Renal pelvis (tissue), 4 donors: ENCODE data around the gene ARFGAP1. TPM values are rescaled to one million over a fixed set of nuclear protein-coding genes. Genes with fewer than 3 reads are reported as not detected.

Experiments
- DNase-seq: peaks from one replicate; pipeline ENCODE4 v3.0.0-alpha.2; 2013
- polyA plus RNA-seq, 3 donors: library from polyadenylated mRNA; unstranded; fragments of 120-200 nt; gene quantifications; one replicate each; pipeline ENCODE4 v1.2.1, GENCODE V29; 2013; ENCODE audit not compliant: insufficient read length in 3 of 3

ARFGAP1 gene
- polyA plus RNA-seq, 3 donors, result 72.4 to 83.1 (median 77.7) TPM

DNA sequence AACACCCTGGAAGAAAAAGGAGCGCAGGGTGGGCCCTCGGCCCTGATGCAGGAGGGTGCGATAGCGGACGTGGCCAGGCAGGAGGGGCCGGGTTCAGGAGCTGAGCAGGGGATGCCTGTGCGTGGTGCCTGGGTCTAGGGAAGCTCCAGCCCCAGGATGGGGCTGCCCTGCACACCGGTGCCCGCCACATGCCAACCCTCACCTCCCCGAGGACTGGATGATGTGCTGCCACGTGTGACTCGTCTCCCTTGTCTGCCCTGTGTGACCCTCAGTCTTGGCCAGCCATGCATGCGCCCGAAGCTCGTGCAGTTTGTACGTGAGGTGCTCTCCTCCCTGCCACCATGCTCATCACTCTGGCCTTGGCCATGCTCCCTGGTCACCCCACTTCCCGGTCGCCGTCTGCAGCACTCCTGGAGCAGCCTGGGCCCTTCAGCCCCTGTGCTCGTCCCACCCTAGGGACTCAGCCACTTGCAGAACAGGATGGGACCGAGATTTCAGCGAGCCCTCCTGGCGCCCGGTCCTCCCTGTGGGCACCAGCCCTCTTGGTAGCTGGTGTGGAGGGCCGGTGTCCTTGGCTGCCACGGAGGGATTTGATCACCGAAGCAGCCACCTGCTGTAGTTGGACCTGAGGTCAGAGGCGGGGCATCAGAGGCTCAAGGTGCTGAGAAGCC is 16.1 kb downstream of the ARFGAP1 start:
- DNase-seq, result no peak

DNA sequence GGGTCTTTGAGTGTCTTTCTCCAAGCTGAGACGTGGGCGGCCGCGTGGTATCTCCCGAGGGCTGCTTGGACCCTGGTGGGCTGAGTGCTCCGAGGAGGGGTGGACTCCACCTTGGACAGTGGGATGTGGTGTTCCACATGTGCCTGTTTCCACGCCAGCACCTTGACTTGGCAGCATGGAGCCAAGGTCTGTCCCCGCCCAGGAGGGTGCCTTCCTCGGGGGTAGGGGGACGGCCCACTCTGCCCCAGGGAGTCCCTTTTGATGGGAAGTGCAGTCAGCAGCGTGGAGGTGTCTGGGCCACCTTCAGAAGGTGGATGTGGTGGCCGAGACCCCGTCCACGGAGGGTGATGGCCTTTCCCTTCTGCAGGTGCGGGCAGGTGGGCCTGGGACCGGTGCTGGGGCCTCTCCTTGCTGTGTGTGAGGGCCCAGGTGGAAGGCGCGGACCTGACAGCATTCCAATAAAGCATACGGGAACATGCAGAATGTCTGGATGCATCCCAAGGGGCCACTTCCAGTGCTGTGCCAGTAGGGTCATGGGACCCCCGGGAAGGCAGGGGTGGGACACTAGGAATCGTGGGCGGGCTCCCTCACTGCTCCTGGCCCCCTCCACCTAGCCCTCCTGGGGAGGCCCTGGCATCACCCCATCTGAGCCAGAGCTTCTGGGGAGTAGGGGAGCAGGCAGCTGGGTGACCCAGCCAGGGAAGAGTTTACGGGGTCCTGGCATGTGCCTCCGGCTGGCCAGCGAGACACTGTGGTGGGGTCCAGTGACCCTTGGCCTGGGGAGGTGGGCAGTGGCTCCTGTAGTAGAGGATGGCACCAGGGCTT is 16.9 kb downstream of the ARFGAP1 start:
- no peak for DNase-seq

DNA sequence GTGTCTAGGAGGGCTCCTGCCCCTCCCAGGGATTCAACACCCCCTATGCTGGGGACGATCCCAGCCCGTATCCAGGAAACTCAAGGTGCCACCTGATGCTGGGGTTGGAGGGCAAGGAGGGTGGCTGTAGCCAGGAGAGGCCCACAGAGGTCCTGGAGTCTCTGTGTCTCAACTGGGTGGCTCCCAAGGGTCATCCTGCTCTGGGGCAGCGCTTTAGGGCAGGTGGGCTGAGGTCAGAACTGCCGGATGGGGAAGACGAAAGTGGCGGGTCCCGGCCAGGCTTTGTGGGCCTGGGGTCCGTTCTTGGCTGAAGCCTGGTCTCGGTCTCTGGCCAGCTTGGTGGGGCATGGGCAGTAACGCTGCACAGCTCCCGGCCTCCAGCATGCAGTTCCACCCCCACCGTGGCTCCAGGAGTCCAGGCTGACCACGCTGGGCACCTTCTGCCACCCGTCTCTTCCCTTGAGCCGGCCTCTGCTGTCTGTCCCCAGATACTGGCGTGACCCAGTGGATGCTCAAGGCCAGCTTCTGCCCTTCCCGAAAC is 17.6 kb downstream of the ARFGAP1 start:
- no peak for DNase-seq

DNA sequence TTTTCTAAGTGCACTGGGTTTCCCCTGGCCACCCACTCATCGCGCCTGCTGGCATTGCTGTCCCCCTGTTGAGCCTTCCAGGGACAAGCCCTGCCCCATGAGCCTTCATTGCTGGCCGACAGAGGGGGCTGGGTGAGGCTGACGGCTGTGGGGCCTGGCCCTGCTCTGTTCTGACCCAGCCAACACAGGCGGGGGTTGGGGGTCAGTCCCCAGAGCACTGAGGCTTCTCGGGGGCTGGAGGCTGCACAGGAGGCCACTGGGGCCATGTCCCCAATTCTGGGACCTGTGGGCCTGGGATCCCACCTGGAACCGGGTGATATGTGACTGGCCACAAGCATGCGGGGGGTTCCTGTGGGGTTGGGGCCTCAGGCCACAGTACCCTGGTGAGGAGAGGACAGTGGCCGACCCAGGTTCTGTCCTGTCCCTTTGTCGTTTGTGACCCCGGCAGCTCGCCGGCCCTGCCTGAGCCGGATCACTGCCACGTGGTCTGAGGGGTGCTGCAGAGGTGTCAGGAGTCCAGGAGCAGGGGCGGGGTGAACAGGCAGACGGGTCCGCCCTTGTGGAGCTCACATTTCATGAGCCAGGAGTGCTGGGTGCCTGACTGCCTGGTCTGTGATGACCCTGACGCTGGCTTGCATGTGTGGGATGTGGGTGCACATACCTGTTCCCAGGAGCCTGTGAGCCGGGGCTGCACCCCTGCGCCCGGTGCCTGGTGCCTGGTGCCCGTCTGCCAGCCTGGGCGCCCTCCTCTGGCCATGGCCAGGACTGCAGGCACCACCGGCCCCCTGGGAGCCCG is 18.3 kb downstream of the ARFGAP1 start:
- no peak for DNase-seq

DNA sequence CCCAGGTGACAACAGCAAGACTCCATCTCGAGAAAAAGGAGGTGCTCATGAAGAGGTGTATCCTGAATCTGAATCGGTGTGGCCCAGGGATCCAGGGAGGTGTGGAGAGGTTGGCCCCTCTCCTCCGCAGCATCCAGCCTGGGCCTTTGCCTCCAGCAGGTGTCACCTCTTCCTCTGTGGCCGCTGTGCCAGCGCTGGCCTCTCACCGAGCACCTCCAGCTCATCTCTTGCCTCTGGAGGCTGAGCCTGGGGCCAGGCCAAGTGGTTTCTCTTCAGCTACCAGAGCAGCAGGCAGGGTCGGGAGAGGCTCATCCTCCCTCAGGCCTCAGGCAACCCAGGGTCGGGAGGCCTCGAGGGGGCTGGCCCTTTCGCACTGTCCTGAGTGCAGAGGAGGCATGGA is 19.2 kb downstream of the ARFGAP1 start:
- no peak for DNase-seq

DNA sequence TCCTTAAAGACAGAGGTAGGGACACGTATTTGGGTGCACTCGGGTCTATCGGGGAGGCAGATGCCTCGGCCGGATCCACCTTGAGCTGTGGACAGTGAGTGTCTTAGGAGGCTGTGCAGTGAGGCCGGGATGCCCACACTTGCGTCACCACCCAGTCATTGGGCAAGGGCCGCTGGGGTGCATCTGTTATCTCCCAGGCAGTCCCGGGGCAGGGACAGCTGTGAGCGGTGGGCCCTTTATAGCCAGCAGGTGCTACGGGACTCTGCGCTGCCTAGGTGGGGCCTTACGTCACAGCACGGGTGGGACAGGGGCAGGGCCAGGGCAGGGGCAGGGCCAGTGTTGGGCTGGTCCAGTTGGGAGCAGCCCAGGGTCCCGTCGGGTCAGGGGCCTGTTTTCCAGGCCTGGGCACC is 19.7 kb downstream of the ARFGAP1 start:
- no peak for DNase-seq

DNA sequence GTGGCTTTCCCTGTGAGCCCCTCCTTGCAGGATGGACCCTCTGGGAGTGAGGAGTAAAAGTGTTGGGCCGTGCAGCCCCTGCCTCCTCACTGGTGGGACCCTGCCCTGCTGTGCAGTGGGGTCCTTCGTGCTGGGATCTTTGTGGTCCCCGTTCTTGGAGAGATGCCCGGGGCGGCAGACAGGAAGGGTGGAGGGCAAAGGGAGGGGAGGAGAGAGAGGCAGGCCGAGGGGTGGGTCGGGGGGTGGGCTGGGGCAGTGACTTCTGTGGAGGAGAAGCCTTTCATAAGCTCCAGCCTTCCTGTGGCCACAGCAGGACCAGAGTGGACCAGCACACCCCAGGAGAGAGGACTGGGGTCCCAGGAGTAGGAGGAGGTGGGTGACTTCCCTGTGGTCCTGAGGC is 20.3 kb downstream of the ARFGAP1 start, which contains the start of gene COL20A1:
Gene COL20A1, plus strand, starts transcription at position 283 of the 400 bp plus-strand sequence. CDS start 1,922 bp downstream, outside the sequence.
- DNase-seq, result no peak

DNA sequence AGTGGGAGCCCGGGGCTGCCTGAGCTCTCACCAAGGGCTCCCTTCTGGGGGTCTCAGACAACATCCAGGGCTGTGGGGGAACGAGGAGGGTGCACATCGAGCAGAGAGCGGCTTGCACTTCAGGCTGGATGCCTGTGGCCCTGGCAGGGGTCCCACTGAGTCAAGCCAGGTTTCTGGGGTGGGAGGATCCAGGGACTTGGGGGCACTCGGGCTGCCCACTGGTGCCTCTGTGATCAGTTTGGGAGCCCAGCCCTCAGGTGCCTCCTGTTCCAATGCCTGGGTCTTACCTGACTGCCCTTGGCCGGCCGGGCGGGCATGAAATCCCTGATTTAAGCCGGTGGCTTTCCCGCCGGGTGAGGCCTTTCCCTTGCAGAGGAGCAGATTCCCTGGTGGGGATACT is 20.8 kb downstream of the ARFGAP1 start:
- no peak for DNase-seq

DNA sequence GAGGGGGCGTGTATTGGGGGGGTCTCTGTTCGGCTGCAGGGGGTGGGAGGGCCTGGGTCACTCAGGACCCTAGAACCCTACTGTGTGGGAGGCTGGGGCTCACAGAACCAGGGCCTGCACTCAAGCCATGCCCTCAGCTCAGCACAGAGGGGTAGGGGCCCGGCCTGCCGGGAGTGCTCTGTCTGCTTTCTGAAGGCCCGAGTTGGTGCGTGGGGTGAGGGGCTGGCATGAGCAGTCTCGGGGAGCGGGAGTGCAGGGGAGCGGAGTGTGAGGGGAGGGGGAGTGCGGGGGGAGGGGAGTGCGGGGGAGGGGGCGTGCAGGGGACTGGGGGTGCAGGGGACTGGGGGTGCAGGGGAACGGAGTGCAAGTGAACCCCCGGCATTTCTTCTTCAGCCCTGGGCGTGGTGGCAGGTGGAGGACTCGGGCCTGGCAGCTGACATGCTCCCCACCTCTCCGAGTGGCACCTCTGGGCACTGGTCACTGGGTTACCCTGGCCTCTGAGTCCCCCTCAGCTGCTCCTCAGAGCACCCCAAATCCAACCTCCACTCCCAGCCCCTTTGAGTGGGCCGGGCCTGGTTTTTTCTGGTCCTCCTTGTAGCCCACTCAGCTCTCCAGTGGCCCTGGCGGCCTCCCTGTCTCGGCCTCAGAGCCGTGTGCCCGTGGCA is 21.4 kb downstream of the ARFGAP1 start:
- DNase-seq, result no peak

DNA sequence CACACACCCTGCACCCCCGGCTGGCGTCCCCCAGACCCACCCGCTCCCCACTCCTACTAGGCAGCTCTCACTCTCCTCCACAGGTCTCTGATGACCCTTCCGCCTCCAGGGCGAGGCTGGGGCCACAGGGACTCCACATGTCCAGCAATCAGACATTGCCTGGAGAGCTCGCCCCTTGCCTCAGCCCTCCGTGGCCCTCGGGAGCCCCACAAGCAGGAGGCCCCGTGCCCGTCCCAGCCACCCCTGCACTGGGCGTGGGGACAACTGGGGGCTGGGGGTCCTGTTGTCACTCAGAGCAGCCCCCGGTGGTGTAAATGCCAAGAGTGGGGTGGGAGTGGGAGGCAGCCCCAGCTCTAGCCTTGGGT is 21.9 kb downstream of the ARFGAP1 start:
- DNase-seq, result no peak

DNA sequence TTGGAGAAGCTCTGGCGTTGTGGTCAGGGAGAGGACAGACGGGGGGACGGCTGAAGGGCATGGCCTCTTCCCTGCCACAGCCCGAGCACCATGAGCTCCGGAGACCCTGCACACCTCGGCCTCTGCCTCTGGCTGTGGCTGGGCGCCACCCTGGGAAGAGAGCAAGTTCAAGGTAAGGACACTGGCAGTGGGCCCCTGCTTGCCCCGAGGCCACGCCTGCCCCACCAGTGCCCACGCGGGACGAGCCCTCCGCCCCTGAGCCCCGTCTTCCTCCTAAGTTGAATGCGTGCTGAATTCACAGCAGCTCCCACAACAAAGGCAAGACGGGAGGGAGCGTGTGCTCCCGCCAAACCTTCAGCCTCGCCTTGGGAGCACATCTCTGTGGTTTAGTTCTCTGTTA is 22.4 kb downstream of the ARFGAP1 start:
- no peak for DNase-seq

DNA sequence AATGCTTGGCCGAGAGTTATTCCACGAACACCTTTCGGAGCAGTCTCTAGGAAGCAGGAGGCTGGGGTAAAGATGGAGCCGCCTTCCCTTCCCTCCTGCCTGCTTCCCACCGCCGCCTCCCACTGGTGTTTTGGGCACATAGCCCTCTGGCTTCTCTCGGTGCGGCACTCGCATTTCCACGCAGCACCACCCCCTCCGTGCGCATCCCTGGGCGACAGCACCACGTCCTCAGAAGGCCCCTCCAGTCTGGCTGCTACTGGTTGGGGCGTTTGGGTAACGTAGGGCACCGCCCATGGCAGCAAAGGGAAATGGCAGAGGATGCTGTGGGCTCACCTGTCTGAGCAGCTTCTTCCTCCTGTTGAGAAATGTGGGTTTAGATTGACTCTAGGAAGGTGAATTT is 22.8 kb downstream of the ARFGAP1 start:
- no peak for DNase-seq

DNA sequence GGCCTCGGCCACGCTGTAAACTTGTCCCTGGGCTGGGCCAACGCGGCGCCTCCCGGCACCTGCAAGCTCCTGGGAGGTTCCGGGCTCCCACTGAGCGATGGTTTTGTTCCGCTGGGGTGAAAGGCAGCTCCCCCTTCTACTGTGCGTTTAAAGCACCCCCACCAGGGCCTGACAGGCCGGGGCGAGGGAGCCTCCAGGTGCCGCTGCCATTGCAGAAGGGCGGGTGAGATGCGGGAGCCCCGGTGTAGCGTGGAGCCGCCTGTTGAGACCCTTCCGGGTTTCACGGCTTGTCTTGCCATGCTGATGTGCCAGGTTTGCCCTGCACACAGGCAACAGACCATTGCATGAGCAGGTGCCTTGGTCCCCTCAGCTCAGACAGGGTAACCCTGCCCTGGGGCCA is 23.2 kb downstream of the ARFGAP1 start:
- DNase-seq, result no peak

DNA sequence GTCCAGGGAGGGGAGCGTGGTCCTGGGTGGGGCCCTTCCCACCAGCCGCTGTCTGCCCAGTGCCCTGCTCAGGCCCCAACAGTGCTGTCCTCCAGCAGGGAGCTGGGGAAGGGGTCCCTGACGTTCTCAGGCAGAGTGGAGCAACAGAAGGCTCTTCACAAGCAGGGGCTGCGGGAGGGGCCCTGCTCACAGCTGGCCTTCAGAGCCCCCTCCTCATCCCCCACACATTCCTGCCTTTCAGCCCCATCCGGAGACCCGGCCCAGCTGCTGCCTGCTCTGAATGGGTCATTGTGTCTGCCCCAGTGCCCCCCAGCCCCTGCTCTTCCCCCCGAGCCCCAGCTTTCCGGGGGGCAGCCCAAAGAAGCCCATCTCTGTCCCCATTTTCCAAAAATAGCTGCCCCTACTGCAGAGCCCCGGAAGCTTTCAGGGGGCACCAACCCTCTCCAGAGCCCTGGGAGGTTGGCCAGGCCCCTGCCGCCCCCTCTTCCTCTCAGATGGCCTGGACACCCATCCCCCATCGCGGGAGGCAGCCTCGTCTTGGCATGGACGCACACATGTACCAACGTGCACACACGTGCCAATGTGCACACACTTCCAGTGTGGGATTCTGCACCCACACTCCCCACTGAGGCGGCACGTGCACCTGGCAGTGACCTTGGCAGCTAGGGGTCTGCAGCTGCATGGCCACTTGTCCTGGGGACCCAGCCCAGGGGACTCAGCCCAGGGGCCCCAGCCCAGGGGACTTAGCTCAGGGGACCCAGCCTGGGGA is 24.1 kb downstream of the ARFGAP1 start:
- no peak for DNase-seq

DNA sequence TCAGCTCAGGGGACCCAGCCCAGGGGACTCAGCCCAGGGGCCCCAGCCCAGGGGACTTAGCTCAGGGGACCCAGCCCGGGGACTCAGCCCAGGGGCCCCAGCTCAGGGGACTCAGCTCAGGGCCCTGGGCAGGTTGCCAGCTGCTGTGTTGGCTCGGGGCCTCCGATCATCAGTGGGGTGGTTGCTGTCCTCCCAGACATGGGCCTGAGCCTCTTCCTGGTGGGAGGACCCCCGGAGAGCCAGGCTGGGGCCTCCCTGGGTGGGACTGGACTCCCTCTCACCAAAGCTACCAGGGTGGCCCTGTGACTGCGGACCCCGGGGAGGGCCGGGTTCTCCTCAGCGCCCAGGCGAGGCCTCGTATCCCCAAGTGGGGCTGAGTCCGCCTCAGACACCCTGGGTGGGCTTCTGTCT is 24.8 kb downstream of the ARFGAP1 start:
- no peak for DNase-seq

DNA sequence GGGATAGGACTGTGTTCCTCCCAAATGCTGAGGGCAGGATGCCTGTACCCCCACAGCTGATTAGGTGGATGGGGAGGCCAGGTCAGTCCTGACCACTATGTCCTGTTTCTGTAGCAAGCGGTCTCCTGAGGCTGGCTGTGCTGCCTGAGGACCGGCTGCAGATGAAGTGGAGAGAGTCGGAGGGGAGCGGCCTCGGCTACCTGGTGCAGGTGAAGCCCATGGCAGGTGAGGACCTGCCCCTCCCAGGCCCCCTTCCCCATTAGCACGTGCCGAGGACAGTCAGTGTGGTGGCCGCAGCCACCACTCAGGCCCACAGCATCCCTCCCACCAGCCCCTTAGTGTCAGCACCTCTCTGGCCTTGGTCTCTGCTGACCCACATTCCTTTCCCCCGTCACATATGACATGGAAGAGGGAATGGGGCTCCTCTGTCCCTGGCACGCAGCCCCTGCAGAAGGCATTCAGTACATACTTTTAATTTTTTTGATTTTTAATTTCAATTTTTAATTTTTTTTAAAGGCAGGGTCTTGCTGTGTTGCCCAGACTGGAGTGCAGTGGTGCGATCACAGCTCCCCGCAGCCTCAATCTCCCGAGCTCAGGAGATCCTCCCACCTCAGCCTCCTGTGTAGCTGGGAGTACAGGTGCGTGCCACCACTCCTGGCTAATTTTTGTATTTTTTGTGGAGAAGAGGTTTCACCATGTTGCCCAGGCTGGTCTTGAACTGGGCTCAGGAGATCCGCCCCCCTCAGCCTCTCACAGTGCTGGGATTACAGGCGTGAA is 25.4 kb downstream of the ARFGAP1 start:
- no peak for DNase-seq

DNA sequence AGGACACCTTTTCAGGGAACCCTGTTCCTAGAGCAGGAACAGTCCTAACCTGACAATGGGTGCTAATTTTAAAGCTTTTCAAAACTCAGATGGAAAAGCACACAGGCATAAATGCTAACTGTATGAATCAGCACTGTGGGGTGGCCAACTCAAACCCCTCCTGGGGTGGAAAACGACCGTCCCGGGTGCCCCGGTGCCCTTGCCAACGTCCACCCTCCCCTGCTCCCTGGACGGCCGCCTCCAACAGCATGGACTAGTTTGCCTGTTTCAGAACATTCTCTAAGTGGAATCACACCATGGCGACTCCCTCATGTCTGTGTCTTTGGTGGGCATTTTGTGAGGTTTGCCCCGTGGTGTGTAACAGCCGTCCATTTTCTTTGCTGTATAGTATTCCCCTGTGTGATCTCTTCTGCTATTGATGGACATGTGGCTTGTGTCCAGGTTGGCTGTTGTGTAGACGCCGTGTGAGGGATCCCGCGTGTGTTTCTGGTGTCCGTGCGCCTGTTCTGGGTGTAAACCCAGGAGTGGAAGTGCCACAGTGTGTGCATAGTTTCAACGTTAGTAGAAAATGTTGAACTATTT is 26.2 kb downstream of the ARFGAP1 start:
- DNase-seq, result no peak

DNA sequence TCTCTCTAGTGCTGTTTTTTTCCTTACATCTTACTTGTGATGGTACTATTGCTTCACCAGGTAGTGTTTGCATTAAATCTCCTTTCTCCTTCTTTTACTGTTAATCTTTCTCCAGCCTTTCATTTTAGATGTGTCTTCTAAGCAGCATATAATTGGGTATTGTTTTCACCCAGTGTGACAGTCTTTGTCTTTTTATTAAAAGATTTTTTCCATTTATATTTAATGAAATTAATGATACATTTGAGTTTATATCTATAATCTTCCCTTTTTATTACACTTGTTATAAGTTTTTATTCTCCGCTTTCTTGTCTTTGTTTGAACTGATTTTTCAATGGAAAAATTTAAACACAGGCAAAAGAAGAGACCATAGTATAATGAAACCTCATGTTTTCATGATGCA is 29.1 kb downstream of the ARFGAP1 start:
- DNase-seq, result no peak

DNA sequence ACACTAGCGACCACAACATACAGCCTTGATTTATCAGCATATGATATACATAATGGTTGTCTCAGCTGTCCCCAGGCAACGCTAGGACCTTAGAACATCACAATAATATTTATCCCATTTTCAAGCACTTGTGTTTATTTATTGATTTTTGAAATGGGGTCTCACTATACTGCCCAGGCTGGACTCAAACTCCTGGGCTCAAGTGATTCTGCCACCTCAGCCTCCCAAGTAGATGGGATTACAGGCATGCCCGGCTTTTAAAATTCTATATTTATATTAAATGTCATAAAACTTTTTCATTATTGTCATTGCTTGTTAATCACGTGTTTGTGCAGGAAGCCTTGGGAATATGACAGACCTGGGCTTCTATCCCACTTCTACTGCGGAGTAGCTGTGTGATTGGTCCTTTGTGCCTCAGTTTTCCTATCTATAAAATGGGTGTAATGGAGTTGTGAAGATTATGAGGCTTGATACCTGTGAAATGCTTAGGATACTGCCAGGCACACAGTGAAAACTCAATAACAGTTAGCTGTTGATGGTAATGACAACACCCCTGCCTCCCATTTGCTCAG is 30.6 kb downstream of the ARFGAP1 start:
- no peak for DNase-seq
